GM19455 (cell line): ENCODE data around the gene MTHFR.

Source experiments
- ATAC-seq: cut with Tn5 transposase; IDR thresholded peaks from one replicate; pipeline ENCODE4 v1.9.1; 2021; ENCODE audit not compliant: unreplicated experiment

MTHFR gene

GRCh38 chr1:11736746-11737639 lies 68.8 kb downstream of the MTHFR start:
- no peak for ATAC-seq

- peak; percentile 77 for ATAC-seq
Observed at GRCh38 chr1:11735854-11736745, 69.7 kb downstream of the MTHFR start, which contains the start of gene AGTRAP. Gene AGTRAP, plus strand, starts transcription at chr1:11736136. Its CDS starts 73 bp downstream, at chr1:11736209.
